ENCODE results near the gene SIGLEC1.

The SIGLEC1 gene

GRCh38 chr20:3701061-3701998 lies 11.1 kb downstream of the SIGLEC1 start:
- no peaks in the 10 kb centered on the region for H3K9me2 ChIP-seq (replicated peaks; ENCODE audit: insufficient read depth, low read length)

GRCh38 chr20:3699037-3699436 lies 13.4 kb downstream of the SIGLEC1 start:
- Histone ChIP-seq H3K27me3 (replicated peaks; ENCODE audit: insufficient read depth, low read length) (peaks cover 27% of the 10 kb centered on the region), H3F3A (ENCODE audit: insufficient read depth, low read length) (no peaks in the 10 kb centered on the region), H3K79me2 (ENCODE audit: low read length) (no peaks in the 10 kb centered on the region), H3K4me3 (ENCODE audit: low read length) (no peak overlapping the region), H3K4me1 (ENCODE audit: low read length) (no peaks in the 10 kb centered on the region), H3K9me2 (replicated peaks; ENCODE audit: insufficient read depth, low read length) (no peaks in the 10 kb centered on the region), H4K20me1 (ENCODE audit: insufficient read depth, low read length) (no peaks in the 10 kb centered on the region), H3K4me2 (ENCODE audit: low read depth, low read length) (no peak overlapping the region), H3K36me3 (replicated peaks; ENCODE audit: insufficient read depth, low read length) (no peaks in the 10 kb centered on the region), H3K9ac (ENCODE audit: low read length) (no peak overlapping the region), H3K9me3 (replicated peaks; ENCODE audit: insufficient read depth, low read length) (no peaks in the 10 kb centered on the region), H3K27ac (ENCODE audit: low read length) (no peak overlapping the region), H2AFZ (ENCODE audit: low read length) (no peak overlapping the region)
- no peak for DNase-seq
- TF ChIP-seq CTCF (IDR thresholded peaks at IDR 0.05; ENCODE audit: low read length) (no peak), EZH2 (optimal IDR thresholded peaks at IDR 0.05; ENCODE audit: low read depth, low read length) (no peak), EZH2phosphoT487 (IDR thresholded peaks at IDR 0.05; ENCODE audit: low read length) (no peak)

More at GRCh38 chr20:3701061-3701998, 11.1 kb downstream of the SIGLEC1 start:
- H3K36me3 ChIP-seq (replicated peaks; ENCODE audit: insufficient read depth, low read length) = no peaks in the 10 kb centered on the region
- H3K4me1 ChIP-seq (ENCODE audit: low read length) = no peaks in the 10 kb centered on the region
- no peak overlapping the region for H3K4me3 ChIP-seq (ENCODE audit: low read length)
- no peaks in the 10 kb centered on the region for H3K9me3 ChIP-seq (replicated peaks; ENCODE audit: insufficient read depth, low read length)
- peaks cover 27% of the 10 kb centered on the region for H3K27me3 ChIP-seq (replicated peaks; ENCODE audit: insufficient read depth, low read length)
- no peaks in the 10 kb centered on the region for H3K79me2 ChIP-seq (ENCODE audit: low read length)
- DNase-seq = no peak
- no peaks in the 10 kb centered on the region for H4K20me1 ChIP-seq (ENCODE audit: insufficient read depth, low read length)
- H3F3A ChIP-seq (ENCODE audit: insufficient read depth, low read length) = no peaks in the 10 kb centered on the region
- TF ChIP-seq CTCF (IDR thresholded peaks at IDR 0.05; ENCODE audit: low read length) = no peak
- no peak for TF ChIP-seq EZH2 (optimal IDR thresholded peaks at IDR 0.05; ENCODE audit: low read depth, low read length)
- no peak for TF ChIP-seq EZH2phosphoT487 (IDR thresholded peaks at IDR 0.05; ENCODE audit: low read length)
- no peak overlapping the region for H3K27ac ChIP-seq (ENCODE audit: low read length)
- no peak overlapping the region for H3K4me2 ChIP-seq (ENCODE audit: low read depth, low read length)
- no peak overlapping the region for H2AFZ ChIP-seq (ENCODE audit: low read length)
- no peak overlapping the region for H3K9ac ChIP-seq (ENCODE audit: low read length)

- DNase-seq = no peak
- Histone ChIP-seq H3K4me2 (ENCODE audit: low read depth, low read length) (no peak overlapping the region), H4K20me1 (ENCODE audit: insufficient read depth, low read length) (no peaks in the 10 kb centered on the region), H3K9me3 (replicated peaks; ENCODE audit: insufficient read depth, low read length) (no peaks in the 10 kb centered on the region), H3K27ac (ENCODE audit: low read length) (no peak overlapping the region), H3K79me2 (ENCODE audit: low read length) (no peaks in the 10 kb centered on the region), H3K36me3 (replicated peaks; ENCODE audit: insufficient read depth, low read length) (no peaks in the 10 kb centered on the region), H3F3A (ENCODE audit: insufficient read depth, low read length) (no peaks in the 10 kb centered on the region), H3K9me2 (replicated peaks; ENCODE audit: insufficient read depth, low read length) (no peaks in the 10 kb centered on the region), H3K27me3 (replicated peaks; ENCODE audit: insufficient read depth, low read length) (peaks cover 27% of the 10 kb centered on the region), H3K9ac (ENCODE audit: low read length) (no peak overlapping the region), H3K4me1 (ENCODE audit: low read length) (no peaks in the 10 kb centered on the region), H2AFZ (ENCODE audit: low read length) (no peak overlapping the region), H3K4me3 (ENCODE audit: low read length) (no peak overlapping the region)
- TF ChIP-seq CTCF (IDR thresholded peaks at IDR 0.05; ENCODE audit: low read length) = no peak
Measured at GRCh38 chr20:3698591-3699001, 13.8 kb downstream of the SIGLEC1 start.

All from MM.1S (cell line).